Rectal smooth muscle tissue (tissue), 1 donor: ENCODE results near the gene CAMTA1.

Experiments
- H3K27ac ChIP-seq: one replicate; pipeline ENCODE4 v1.7.0; 2013; ENCODE audit warnings: low read depth, low read length, inconsistent platforms
- H3K27me3 ChIP-seq: one replicate; pipeline ENCODE4 v1.7.0; 2013; ENCODE audit warnings: low read length; ENCODE audit not compliant: control insufficient read depth, insufficient read depth
- H3K36me3 ChIP-seq: one replicate; pipeline ENCODE4 v1.7.0; 2013; ENCODE audit warnings: low read length; ENCODE audit not compliant: control insufficient read depth, insufficient read depth
- H3K4me1 ChIP-seq: one replicate; pipeline ENCODE4 v1.7.0; 2013; ENCODE audit warnings: low read length; ENCODE audit not compliant: control insufficient read depth, insufficient read depth
- H3K4me3 ChIP-seq: one replicate; pipeline ENCODE4 v1.7.0; 2013; ENCODE audit warnings: low read length
- H3K9ac ChIP-seq: one replicate; pipeline ENCODE4 v1.7.0; 2013; ENCODE audit warnings: low read length

CAMTA1 gene

GRCh38 chr1:7440154-7440553 lies 654.9 kb downstream of the CAMTA1 start:
- Histone ChIP-seq H3K36me3 (no peaks in the 10 kb centered on the region), H3K27me3 (no peaks in the 10 kb centered on the region), H3K27ac (no peak overlapping the region), H3K4me3 (no peak overlapping the region), H3K4me1 (no peaks in the 10 kb centered on the region), H3K9ac (no peak overlapping the region)

GRCh38 chr1:7441143-7441841 lies 656.0 kb downstream of the CAMTA1 start:
- no peak overlapping the region for H3K4me3 ChIP-seq
- no peak overlapping the region for H3K9ac ChIP-seq
- no peak overlapping the region for H3K27ac ChIP-seq
- no peaks in the 10 kb centered on the region for H3K27me3 ChIP-seq
- no peaks in the 10 kb centered on the region for H3K36me3 ChIP-seq
- no peaks in the 10 kb centered on the region for H3K4me1 ChIP-seq

- no peak overlapping the region for H3K27ac ChIP-seq
- no peak overlapping the region for H3K9ac ChIP-seq
- H3K36me3 ChIP-seq: no peaks in the 10 kb centered on the region
- no peaks in the 10 kb centered on the region for H3K4me1 ChIP-seq
- H3K27me3 ChIP-seq: no peaks in the 10 kb centered on the region
- H3K4me3 ChIP-seq: no peak overlapping the region
These were observed 656.8 kb downstream of the CAMTA1 start for GRCh38 chr1:7442036-7442435.

- Histone ChIP-seq H3K27ac (no peak overlapping the region), H3K4me3 (no peak overlapping the region), H3K36me3 (no peaks in the 10 kb centered on the region), H3K4me1 (no peaks in the 10 kb centered on the region), H3K27me3 (no peaks in the 10 kb centered on the region), H3K9ac (no peak overlapping the region)
These were observed 657.7 kb downstream of the CAMTA1 start for GRCh38 chr1:7442918-7443317.

- H3K4me3 ChIP-seq: no peak overlapping the region
- no peaks in the 10 kb centered on the region for H3K4me1 ChIP-seq
- no peak overlapping the region for H3K9ac ChIP-seq
- no peaks in the 10 kb centered on the region for H3K27me3 ChIP-seq
- H3K27ac ChIP-seq: no peak overlapping the region
- H3K36me3 ChIP-seq: no peaks in the 10 kb centered on the region
These were observed 659.1 kb downstream of the CAMTA1 start for GRCh38 chr1:7444363-7444762.

GRCh38 chr1:7447093-7447492 lies 661.8 kb downstream of the CAMTA1 start:
- no peaks in the 10 kb centered on the region for H3K36me3 ChIP-seq
- no peaks in the 10 kb centered on the region for H3K27me3 ChIP-seq
- H3K27ac ChIP-seq: no peak overlapping the region
- H3K4me3 ChIP-seq: no peak overlapping the region
- no peak overlapping the region for H3K9ac ChIP-seq
- no peaks in the 10 kb centered on the region for H3K4me1 ChIP-seq

- no peaks in the 10 kb centered on the region for H3K4me1 ChIP-seq
These were observed 662.5 kb downstream of the CAMTA1 start for GRCh38 chr1:7447736-7448135.

GRCh38 chr1:7448986-7449385 lies 663.7 kb downstream of the CAMTA1 start:
- Histone ChIP-seq H3K27ac (no peak overlapping the region), H3K9ac (no peak overlapping the region), H3K4me1 (no peaks in the 10 kb centered on the region), H3K27me3 (no peaks in the 10 kb centered on the region), H3K36me3 (no peaks in the 10 kb centered on the region), H3K4me3 (no peak overlapping the region)

More at GRCh38 chr1:7447736-7448135, 662.5 kb downstream of the CAMTA1 start:
- Histone ChIP-seq H3K4me3 (no peak overlapping the region), H3K27me3 (no peaks in the 10 kb centered on the region), H3K9ac (no peak overlapping the region), H3K36me3 (no peaks in the 10 kb centered on the region), H3K27ac (no peak overlapping the region)

- Histone ChIP-seq H3K4me3 (no peak overlapping the region), H3K27me3 (no peaks in the 10 kb centered on the region), H3K4me1 (no peaks in the 10 kb centered on the region), H3K27ac (no peak overlapping the region), H3K9ac (no peak overlapping the region), H3K36me3 (no peaks in the 10 kb centered on the region)
These were observed 664.5 kb downstream of the CAMTA1 start for GRCh38 chr1:7449750-7450149.

- no peak overlapping the region for H3K4me3 ChIP-seq
- H3K4me1 ChIP-seq: no peaks in the 10 kb centered on the region
- no peaks in the 10 kb centered on the region for H3K27me3 ChIP-seq
- H3K36me3 ChIP-seq: no peaks in the 10 kb centered on the region
- no peak overlapping the region for H3K27ac ChIP-seq
- no peak overlapping the region for H3K9ac ChIP-seq
These were observed 665.6 kb downstream of the CAMTA1 start for GRCh38 chr1:7450838-7451237.

GRCh38 chr1:7453038-7453437 lies 667.8 kb downstream of the CAMTA1 start:
- Histone ChIP-seq H3K4me1 (no peaks in the 10 kb centered on the region), H3K27me3 (no peaks in the 10 kb centered on the region), H3K4me3 (no peak overlapping the region), H3K36me3 (no peaks in the 10 kb centered on the region), H3K9ac (no peak overlapping the region), H3K27ac (no peak overlapping the region)

GRCh38 chr1:7454052-7454815 lies 669.0 kb downstream of the CAMTA1 start:
- Histone ChIP-seq H3K4me3 (no peak overlapping the region), H3K36me3 (no peaks in the 10 kb centered on the region), H3K27ac (no peak overlapping the region), H3K4me1 (no peaks in the 10 kb centered on the region), H3K27me3 (no peaks in the 10 kb centered on the region), H3K9ac (no peak overlapping the region)
